ENCODE measurements around the gene C17orf113.

The C17orf113 gene

DNA sequence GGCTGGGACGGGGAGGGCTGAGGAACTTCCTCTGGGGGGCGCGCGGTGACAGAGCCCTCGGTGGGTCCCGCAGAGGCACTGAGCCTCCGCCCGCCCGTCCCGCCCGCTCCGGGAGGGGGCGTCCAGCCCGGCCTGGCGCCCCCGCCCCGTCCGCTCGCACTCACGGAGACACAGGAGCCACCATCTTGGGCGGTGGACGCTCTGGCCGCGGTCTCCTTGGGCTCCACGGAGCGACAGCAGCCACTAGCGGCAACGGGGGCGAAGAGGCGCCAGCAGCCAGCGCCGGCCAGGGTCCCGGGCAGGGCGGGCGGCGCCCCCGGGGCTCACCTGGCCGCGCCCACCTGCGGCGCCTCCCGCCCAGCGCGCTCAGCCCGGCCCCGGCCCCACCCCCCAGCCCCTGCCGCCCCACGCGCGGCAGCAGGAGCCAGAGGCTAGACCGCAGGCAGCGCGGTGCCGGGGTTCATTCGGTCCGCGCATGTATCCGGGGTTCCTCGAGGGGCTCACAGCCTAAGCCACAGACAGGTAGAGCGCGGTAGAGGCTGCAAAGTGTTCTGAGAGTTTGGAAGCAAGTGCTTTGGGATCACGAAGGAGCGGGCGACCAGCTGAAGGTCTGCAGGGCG, at the start of gene C17orf113:
Gene C17orf113, minus strand, starts transcription at position 209 of the 620 bp plus-strand sequence. CDS start 7,225 bp downstream, outside the sequence.
- peak in 1 of 2 donors; percentile 30 for DNase-seq

- no peak for DNase-seq
Observed at GRCh38 chr17:42098730-42099399, 48.5 kb upstream of the C17orf113 start.

DNA sequence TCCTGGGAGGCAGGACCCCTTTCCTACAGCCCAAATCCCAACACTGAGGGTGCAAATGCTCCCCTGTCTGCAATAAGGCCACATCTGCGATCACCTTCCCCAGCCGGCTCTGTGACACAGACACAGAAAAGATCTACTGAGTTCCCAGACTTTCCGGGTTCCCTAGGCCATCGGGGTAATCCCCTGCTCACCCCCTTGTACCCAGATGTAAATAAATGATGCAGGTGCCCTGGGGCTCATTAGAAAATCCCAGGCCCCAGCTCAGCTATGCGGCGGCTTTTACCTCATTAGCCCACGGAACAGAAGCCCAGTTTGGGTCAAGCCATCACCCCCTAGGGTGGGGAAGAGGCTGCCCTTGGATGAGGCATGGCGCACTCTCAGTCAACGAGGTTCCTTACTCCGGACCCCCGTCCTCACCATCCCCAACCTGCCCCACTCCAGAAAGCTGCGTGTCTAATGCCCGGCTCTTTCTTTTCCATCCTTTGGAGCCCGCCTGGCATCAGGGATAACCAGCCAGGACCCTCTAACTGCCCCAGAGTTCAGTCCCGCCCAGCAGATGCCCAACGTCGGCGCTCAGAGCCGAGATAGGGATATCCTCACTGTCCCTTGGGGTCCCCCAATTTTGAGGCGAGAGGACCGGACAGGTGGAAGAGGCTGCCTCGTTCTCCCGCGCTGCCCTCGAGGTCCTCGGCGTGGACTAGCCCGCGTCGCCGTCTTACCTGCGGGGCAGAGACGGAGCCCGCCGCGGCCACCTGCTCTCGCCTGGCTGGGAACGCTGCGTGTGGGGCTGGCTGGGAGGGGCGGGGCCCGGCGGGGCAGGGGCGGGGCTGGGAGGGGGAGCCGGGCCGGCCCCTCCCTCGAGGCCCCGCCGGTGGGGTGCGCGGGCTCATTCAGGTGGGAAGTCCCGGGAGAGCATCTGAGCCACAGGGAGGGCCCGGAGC, 47.6 kb upstream of the C17orf113 start, which contains the start of gene ZNF385C:
Gene ZNF385C, minus strand, starts transcription at position 783 of the 941 bp plus-strand sequence. CDS start 35,417 bp downstream, outside the sequence.
- peak; percentile 28 to 40 for DNase-seq

DNA sequence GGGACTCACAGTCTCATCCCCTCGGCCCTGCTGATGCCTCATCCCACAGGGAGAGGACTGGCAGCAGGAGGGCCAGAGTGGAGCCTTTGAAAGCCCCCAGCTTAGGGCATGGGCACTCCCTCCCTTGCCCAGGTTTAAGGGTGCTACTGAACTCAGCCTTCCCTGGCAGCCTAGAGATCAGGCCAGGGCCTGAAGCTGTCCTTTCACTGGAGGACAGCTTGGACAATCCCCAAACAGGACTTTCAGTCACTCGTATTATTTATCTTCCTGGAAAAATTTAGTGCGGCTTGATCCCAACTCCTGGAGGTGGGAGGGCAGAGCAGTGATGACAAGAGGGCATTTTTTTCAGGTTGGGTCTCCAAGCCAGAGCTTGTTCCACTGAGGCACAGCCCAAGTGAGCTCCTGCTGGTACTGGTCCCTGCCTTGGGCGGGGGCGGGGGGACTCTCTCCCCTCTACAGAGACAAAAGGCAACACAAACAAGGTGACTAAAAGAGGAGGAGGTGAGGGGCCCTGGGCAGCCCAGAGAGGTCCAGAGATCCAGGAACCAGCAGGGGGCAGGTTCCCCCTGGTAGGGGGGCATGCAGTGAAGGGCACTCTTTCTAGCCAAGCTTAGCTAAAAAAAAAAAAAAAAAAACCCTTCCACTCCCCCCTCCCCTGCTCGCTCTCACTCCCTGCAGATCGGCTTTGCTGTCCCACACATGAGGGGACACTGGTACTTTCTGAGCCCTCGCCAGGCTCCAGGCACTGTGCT, 46.1 kb upstream of the C17orf113 start:
- no peak for DNase-seq

DNA sequence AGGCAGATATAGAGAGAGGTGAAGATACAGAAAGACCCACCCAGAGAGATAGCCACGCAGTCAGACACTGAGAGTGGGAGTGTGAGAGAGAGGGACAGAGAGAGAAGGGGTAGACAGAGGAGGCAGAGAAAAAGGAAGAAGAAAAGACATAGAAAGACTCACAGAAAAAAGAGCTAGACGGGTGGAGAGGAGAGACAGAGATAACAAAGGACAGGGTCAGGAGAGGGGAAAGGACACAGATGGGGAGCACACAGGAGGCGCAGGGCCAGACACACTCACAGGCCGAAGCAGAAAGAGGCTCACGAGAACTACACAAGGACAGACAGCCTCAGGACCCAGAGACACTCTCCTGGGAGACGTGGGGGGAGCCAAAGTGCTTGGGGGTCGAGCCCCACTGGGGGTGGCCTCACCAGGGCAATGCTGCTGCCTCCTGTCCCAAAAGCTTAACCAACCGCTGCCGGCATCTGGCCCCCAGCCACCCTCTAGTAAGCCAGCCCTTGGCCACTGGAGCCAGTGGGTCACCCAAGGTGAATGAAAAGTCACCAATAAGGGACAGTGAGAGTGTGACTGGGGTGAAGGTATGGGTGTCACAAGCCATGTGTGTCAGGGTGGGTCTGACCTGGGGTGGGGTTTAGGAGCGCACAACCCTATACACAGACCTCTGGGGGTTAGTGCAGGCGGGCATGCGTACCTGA, 44.1 kb upstream of the C17orf113 start:
- DNase-seq, result no peak

DNA sequence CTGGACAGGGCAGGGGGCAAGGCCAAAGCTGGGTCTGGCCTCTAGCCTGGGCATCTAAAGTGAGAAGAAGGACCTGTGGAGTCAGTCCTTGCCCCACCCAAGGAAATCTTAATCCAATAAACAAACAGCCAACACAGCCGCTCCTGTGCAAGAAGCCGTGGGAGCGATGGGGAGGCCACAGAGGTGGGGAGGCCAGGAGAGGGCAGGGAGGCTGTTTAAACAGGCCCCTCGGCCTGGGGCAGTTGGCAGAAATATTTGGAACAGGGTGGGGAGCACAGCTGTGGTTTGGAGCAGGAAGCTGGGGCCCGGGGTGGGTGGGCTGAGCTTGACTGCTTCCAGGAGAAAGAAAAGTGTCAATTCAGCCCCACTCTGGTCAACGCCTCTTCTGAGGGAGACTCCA, 42.5 kb upstream of the C17orf113 start:
- DNase-seq, result no peak

DNA sequence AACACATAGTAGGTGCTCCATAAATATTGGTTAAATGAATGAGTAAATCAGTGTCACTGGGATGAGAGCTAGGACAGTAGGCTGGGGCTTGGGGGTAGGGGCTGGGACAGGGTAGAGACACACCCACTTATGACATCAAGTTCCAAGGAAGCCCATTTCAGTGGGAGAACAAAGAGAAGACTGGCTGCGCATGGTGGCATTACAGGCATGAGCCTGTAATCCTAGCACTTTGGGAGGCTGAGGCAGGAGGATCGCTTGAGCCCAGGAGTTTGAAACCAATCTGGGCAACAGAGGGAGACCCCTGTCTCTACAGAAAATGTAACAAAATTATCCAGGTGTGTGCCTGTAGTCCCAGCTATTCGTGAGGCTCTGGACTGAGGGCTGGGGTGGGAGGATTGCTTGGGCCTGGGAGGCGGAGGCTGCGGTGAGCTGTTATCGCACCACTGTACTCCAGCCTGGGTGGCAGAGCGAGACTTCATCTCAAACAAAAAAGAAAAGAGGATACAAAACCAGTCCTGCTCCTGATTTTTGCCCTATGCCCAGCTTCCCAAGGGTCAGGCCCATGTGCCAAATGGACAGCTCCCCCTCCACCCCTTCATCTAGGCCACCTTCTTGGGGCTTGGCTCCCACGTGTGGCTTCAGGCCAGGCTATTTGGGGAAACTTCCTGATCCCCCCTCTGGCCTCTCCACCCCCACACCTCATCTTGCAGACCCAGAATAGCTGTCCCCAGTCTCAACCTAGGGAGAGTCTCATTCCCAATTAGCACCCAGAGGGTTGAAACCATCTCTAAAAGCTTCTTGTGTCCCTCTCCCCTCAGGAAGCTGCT, 40.8 kb upstream of the C17orf113 start:
- DNase-seq, result no peak

GRCh38 chr17:42088736-42089135, 38.3 kb upstream of the C17orf113 start:
- no peak for DNase-seq

DNA sequence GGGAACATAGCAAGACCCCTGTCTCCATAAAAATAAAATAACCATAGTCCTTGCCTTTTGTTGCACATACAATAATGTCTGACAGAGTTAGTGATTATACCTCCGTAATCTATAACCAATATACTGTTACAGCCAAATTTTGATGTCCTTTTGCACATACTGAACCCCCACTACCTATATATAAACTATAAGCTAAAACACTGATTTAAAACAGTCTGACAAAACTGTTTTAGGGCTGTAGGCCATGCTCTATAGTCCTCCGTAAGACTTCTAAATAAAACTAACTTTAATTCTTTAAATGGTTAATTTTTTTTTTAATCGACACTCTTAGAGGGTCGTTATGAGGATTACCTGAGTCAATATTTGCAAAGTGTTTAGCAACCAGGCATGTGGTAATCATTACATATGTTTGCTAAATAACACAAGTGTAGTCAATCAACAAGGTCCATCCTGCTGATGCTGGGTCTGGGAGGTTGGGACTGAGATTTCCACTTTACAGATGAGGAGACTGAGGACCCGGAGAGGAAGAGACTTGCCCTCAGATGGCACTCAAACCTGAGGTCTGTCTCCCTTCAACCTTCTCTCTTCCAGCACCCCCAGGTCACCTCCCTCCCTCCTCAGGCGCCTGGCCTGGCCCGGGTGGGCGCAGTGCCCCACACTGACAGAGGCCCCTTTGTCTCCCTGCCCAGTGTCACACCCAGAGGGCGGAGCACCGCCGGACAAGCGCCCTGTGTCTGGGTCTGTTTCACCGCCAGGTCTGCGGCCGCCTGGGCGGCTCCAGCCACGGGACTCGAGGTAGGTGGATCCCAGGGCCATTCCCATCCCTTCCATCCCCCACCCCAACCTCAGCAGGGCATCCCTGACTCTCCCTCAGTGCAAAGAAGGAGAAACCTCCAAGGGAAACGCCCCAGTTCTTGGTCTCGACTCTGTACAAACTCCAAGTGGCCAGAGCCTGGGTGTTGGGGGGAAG, 37.6 kb upstream of the C17orf113 start:
- no peak for DNase-seq

- no peak for DNase-seq
Observed at GRCh38 chr17:42087042-42087701, 36.8 kb upstream of the C17orf113 start.

GRCh38 chr17:42081516-42082129, 31.2 kb upstream of the C17orf113 start:
- no peak for DNase-seq

DNA sequence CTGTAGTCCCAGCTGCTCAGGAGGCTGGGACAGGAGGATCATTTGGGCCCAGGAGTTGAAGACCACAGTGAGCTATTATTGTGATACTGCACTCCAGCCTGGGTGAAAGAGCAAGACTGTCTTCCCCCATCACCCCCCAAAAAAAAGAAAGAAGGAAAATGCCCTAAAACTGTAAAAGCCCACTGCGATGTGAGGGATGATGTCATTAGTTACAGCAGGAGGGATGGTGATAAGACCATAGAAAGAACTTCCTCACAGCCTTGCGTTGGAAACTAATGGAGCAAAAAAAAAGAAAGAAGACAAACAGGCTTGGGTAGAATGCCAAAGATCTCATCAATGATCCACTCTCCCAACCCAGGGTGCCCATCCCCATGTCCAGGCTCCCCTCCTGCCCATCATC, 29.1 kb upstream of the C17orf113 start:
- DNase-seq, result no peak

DNA sequence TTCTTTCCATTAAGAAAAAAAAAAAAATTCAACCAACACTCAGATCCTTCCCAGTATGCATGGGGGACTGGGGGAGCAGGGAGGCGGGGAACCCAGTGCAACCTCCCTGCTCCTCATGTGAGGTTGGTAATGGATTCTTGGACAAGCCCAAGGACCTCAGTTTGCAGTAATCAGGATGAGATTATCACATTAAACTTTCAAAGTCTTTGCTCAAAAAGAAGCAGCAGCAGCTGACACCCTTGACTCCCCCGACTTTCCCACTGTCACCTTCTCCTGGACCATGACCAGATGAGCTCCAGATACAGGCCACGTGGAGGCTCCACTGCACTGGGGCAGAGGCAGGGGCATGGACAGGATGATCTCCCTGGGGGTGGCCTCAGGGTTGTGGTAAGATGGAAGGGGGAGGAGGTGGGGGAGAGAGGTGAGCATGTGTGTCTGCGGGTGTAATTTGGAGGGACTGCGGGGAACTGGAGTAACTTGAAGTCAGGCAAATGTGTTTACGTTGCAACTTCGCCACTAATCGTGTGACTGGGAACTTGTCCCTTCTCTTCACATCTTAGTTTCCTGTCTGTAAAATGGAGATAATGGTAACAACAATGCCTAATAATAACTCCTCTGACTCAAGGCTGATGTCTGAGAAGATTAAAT, 28.1 kb upstream of the C17orf113 start:
- DNase-seq, result no peak

- no peak for DNase-seq
Observed at GRCh38 chr17:42077755-42078154, 27.4 kb upstream of the C17orf113 start.

GRCh38 chr17:42076797-42077559, 26.6 kb upstream of the C17orf113 start:
- no peak for DNase-seq

- no peak for DNase-seq
Observed at GRCh38 chr17:42075789-42076188, 25.4 kb upstream of the C17orf113 start.
